ENCODE data around the gene MATR3. TPM values are rescaled to one million over a fixed set of nuclear protein-coding genes. Genes with fewer than 3 reads are reported as not detected.

MATR3 gene
- total and polyA plus RNA-seq, 4 donors: 38.4 to 111 (median 69.7) TPM

DNA sequence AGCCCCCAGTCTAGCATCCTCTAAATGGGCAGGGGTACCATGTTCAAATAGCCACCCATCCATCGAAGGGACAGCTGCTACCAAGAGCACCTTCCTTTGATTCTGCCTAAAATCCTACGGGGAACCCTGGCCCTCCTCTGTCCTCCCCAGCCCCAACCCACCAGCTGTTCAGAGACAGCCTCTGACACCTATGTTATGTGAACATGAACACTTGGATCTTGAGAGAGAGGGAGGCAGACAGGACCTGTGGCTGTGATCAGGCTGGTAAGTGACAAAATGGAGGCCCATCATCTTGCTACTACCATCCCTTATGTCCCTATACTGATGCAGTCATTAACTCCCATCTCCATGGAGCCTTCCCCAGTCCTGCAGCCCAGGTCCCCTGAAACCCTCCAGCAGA lies 81.4 kb downstream of the MATR3 start:
- H3K9ac ChIP-seq (ENCODE audit: low read depth in 1 of 2, low read length in 2 of 2): no peak overlapping the region
- H3K4me3 ChIP-seq (ENCODE audit: low read depth in 1 of 3, low read length in 3 of 3): no peak overlapping the region
- peaks cover 2 to 20% (median 10%) of the 10 kb centered on the region in 4 donors for H3K4me1 ChIP-seq (ENCODE audit: control insufficient read depth in 4 of 4, insufficient read depth in 4 of 4, low read length in 3 of 4)
- no peak for DNase-seq (ENCODE audit: low spot score)
- peaks cover 1 to 20% (median 16%) of the 10 kb centered on the region in 4 donors for H3K36me3 ChIP-seq (ENCODE audit: control insufficient read depth in 4 of 4, insufficient read depth in 3 of 4, low read depth in 1 of 4, low read length in 3 of 4)
- no peak for TF ChIP-seq RXRA (IDR thresholded peaks at IDR 0.05)
- TF ChIP-seq GABPA (IDR thresholded peaks at IDR 0.05 in 1 of 2, conservative IDR thresholded peaks at IDR 0.05 in 1 of 2): no peak
- no peak for TF ChIP-seq HNF4A (conservative IDR thresholded peaks at IDR 0.05)
- TF ChIP-seq, protein P1, sequence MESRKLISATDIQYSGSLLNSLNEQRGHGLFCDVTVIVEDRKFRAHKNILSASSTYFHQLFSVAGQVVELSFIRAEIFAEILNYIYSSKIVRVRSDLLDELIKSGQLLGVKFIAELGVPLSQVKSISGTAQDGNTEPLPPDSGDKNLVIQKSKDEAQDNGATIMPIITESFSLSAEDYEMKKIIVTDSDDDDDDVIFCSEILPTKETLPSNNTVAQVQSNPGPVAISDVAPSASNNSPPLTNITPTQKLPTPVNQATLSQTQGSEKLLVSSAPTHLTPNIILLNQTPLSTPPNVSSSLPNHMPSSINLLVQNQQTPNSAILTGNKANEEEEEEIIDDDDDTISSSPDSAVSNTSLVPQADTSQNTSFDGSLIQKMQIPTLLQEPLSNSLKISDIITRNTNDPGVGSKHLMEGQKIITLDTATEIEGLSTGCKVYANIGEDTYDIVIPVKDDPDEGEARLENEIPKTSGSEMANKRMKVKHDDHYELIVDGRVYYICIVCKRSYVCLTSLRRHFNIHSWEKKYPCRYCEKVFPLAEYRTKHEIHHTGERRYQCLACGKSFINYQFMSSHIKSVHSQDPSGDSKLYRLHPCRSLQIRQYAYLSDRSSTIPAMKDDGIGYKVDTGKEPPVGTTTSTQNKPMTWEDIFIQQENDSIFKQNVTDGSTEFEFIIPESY (IDR thresholded peaks at IDR 0.05): no peak
- TF ChIP-seq EGR1 (IDR thresholded peaks at IDR 0.05; ENCODE audit: low read depth in 2 of 2): no peak
- TF ChIP-seq, protein P2, sequence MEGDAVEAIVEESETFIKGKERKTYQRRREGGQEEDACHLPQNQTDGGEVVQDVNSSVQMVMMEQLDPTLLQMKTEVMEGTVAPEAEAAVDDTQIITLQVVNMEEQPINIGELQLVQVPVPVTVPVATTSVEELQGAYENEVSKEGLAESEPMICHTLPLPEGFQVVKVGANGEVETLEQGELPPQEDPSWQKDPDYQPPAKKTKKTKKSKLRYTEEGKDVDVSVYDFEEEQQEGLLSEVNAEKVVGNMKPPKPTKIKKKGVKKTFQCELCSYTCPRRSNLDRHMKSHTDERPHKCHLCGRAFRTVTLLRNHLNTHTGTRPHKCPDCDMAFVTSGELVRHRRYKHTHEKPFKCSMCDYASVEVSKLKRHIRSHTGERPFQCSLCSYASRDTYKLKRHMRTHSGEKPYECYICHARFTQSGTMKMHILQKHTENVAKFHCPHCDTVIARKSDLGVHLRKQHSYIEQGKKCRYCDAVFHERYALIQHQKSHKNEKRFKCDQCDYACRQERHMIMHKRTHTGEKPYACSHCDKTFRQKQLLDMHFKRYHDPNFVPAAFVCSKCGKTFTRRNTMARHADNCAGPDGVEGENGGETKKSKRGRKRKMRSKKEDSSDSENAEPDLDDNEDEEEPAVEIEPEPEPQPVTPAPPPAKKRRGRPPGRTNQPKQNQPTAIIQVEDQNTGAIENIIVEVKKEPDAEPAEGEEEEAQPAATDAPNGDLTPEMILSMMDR (IDR thresholded peaks at IDR 0.05; ENCODE audit: low read depth, low read length, missing input control): no peak
- no peak for TF ChIP-seq YY1 (IDR thresholded peaks at IDR 0.05)
- no peak for TF ChIP-seq HNF4G (IDR thresholded peaks at IDR 0.05)
- TF ChIP-seq, protein P3, sequence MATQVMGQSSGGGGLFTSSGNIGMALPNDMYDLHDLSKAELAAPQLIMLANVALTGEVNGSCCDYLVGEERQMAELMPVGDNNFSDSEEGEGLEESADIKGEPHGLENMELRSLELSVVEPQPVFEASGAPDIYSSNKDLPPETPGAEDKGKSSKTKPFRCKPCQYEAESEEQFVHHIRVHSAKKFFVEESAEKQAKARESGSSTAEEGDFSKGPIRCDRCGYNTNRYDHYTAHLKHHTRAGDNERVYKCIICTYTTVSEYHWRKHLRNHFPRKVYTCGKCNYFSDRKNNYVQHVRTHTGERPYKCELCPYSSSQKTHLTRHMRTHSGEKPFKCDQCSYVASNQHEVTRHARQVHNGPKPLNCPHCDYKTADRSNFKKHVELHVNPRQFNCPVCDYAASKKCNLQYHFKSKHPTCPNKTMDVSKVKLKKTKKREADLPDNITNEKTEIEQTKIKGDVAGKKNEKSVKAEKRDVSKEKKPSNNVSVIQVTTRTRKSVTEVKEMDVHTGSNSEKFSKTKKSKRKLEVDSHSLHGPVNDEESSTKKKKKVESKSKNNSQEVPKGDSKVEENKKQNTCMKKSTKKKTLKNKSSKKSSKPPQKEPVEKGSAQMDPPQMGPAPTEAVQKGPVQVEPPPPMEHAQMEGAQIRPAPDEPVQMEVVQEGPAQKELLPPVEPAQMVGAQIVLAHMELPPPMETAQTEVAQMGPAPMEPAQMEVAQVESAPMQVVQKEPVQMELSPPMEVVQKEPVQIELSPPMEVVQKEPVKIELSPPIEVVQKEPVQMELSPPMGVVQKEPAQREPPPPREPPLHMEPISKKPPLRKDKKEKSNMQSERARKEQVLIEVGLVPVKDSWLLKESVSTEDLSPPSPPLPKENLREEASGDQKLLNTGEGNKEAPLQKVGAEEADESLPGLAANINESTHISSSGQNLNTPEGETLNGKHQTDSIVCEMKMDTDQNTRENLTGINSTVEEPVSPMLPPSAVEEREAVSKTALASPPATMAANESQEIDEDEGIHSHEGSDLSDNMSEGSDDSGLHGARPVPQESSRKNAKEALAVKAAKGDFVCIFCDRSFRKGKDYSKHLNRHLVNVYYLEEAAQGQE (IDR thresholded peaks at IDR 0.05): no peak
- H3K27me3 ChIP-seq (ENCODE audit: control insufficient read depth in 4 of 4, insufficient read depth in 4 of 4, low read length in 3 of 4): no peaks in the 10 kb centered on the region
- WGBS: 96% methylated on average over 2 of the region's 2 CpGs
- H3K27ac ChIP-seq (ENCODE audit: low read depth in 1 of 2, low read length in 2 of 2): no peak overlapping the region
- no peaks in the 10 kb centered on the region for H3K9me3 ChIP-seq (ENCODE audit: control insufficient read depth in 4 of 4, low read length in 3 of 4)

DNA sequence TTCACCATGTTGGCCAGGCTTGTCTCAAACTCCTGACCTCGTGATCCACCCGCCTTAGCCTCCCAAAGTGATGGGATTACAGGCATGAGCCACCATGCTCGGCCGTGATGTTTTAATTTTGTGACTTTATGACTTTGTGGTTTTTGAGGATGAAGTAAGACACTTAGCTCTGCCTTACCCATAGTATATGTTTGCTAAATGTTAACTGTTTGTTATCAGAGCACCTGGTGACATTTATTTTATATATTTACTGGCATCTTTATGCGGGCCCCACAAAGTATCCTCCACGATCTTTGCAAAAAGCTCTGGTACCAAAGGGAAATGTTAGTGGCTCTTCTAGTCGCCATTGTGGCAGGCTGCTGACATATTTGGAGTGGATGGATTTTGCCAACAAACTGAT lies 82.8 kb downstream of the MATR3 start:
- Histone ChIP-seq H3K4me3 (ENCODE audit: low read depth in 1 of 3, low read length in 3 of 3) (no peak overlapping the region), H3K4me1 (ENCODE audit: control insufficient read depth in 4 of 4, insufficient read depth in 4 of 4, low read length in 3 of 4) (peaks cover 5 to 20% (median 10%) of the 10 kb centered on the region in 4 donors), H3K27ac (ENCODE audit: low read depth in 1 of 2, low read length in 2 of 2) (no peak overlapping the region), H3K9me3 (ENCODE audit: control insufficient read depth in 4 of 4, low read length in 3 of 4) (no peaks in the 10 kb centered on the region), H3K27me3 (ENCODE audit: control insufficient read depth in 4 of 4, insufficient read depth in 4 of 4, low read length in 3 of 4) (no peaks in the 10 kb centered on the region), H3K36me3 (ENCODE audit: control insufficient read depth in 4 of 4, insufficient read depth in 3 of 4, low read depth in 1 of 4, low read length in 3 of 4) (peaks cover 0 to 20% (median 13%) of the 10 kb centered on the region in 4 donors), H3K9ac (ENCODE audit: low read depth in 1 of 2, low read length in 2 of 2) (no peak overlapping the region)
- WGBS: 92% methylated on average over 7 of the region's 7 CpGs
- no peak for DNase-seq (ENCODE audit: low spot score)
- TF ChIP-seq FOXA1 (IDR thresholded peaks at IDR 0.05) (no peak), HNF4G (IDR thresholded peaks at IDR 0.05) (no peak), EGR1 (IDR thresholded peaks at IDR 0.05; ENCODE audit: low read depth in 2 of 2) (no peak), HNF4A (conservative IDR thresholded peaks at IDR 0.05) (no peak), TAF1 (conservative IDR thresholded peaks at IDR 0.05) (no peak), YY1 (IDR thresholded peaks at IDR 0.05) (no peak), RAD21 (IDR thresholded peaks at IDR 0.05) (no peak), SP1 (IDR thresholded peaks at IDR 0.05) (no peak), JUND (IDR thresholded peaks at IDR 0.05) (no peak), GABPA (IDR thresholded peaks at IDR 0.05 in 1 of 2, conservative IDR thresholded peaks at IDR 0.05 in 1 of 2) (no peak), RXRA (IDR thresholded peaks at IDR 0.05) (no peak), FOXA2 (IDR thresholded peaks at IDR 0.05) (no peak)
- TF ChIP-seq, protein P1 (IDR thresholded peaks at IDR 0.05): no peak
- TF ChIP-seq, protein P2 (IDR thresholded peaks at IDR 0.05; ENCODE audit: low read depth, low read length, missing input control): no peak
- TF ChIP-seq, protein P4, sequence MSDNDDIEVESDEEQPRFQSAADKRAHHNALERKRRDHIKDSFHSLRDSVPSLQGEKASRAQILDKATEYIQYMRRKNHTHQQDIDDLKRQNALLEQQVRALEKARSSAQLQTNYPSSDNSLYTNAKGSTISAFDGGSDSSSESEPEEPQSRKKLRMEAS (IDR thresholded peaks at IDR 0.05): no peak
- TF ChIP-seq, protein P5, sequence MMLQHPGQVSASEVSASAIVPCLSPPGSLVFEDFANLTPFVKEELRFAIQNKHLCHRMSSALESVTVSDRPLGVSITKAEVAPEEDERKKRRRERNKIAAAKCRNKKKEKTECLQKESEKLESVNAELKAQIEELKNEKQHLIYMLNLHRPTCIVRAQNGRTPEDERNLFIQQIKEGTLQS (IDR thresholded peaks at IDR 0.05): no peak

Measured in liver (tissue), 9 donors.